K562 (cell line): Measurements from ENCODE around the gene SNX17. TPM values are rescaled to one million over a fixed set of nuclear protein-coding genes. Genes with fewer than 3 reads are reported as not detected.

Experiments used
- ATAC-seq: fragments of 200-7000 bp; cut with Tn5 transposase; 3 replicates; pipeline ENCODE4 v1.9.1; 2020; ENCODE audit warnings: moderate library complexity
- BruUV-seq: library from RNA; stranded (reverse); fragments of 400-500 nt; replicated peaks from 2 replicates; lab custom pipeline; 2021; lab: Mats Ljungman, UMichigan
- CTCF ChIA-PET: fragments of 300-600 bp; formaldehyde crosslinking; extraction: SDS; loops from one replicate; lab custom pipeline; 2021; ENCODE audit warnings: low intra/inter-chr PET ratio; lab: Yijun Ruan, JAX
- POLR2A ChIA-PET: fragments of 300-600, 350-650 bp; sonication (Branson Sonifier 250); formaldehyde crosslinking; extraction: SDS; loops from one replicate; lab custom pipeline; 2021; ENCODE audit warnings: antibody characterized with exemption, inconsistent platforms; lab: Yijun Ruan, JAX
- DNase-seq, 4 experiments: peaks; one replicate each; pipeline versions ENCODE4 v3.0.0 to v3.0.0-alpha.2; 2011 to 2018; ENCODE audit warnings: low spot score in 3 of 4, mixed read lengths in 3 of 4; ENCODE audit errors: extremely low read depth in 1 of 4
- FAIRE-seq: peaks from 2 replicates; lab custom pipeline; 2011; peaks lifted over from hg19 to GRCh38; lab: Jason Lieb, UNC
- H2AFZ ChIP-seq: 2 replicates; pipeline ENCODE4 v1.6.0; 2011; ENCODE audit warnings: low read depth, low read length, control low read depth, inconsistent platforms
- H3K27ac ChIP-seq: fragments of 200-600 bp; 3 replicates; pipeline ENCODE4 v1.8.0; 2011; ENCODE audit warnings: low read depth, mild to moderate bottlenecking, control low read depth, inconsistent platforms, low read length, moderate library complexity, mixed read lengths; ENCODE audit errors: extremely low read depth
- H3K27me3 ChIP-seq, 2 experiments: fragments of 300-600 bp in 1 of 2; 2 replicates in 1 of 2; 3 replicates in 1 of 2; pipeline versions ENCODE4 v1.6.0 to v1.8.0; 2011; ENCODE audit warnings: inconsistent platforms in 2 of 2, low read length in 2 of 2, mild to moderate bottlenecking in 1 of 2, mixed read lengths in 1 of 2, moderate library complexity in 1 of 2; ENCODE audit not compliant: control insufficient read depth in 2 of 2, insufficient read depth in 2 of 2
- H3K36me3 ChIP-seq: fragments of 300-600 bp; 3 replicates; pipeline ENCODE4 v1.8.0; 2011; ENCODE audit warnings: mild to moderate bottlenecking, low read length, inconsistent platforms; ENCODE audit not compliant: control insufficient read depth, insufficient read depth
- H3K4me1 ChIP-seq, 2 experiments: fragments of 200-600 bp in 1 of 2; replicated peaks in 1 of 2; 2 replicates in 1 of 2; 3 replicates in 1 of 2; pipeline versions ENCODE4 v1.5.1 to v1.8.0; 2011; ENCODE audit warnings: inconsistent platforms in 2 of 2, low read length in 2 of 2, mild to moderate bottlenecking in 1 of 2, mixed read lengths in 1 of 2, moderate library complexity in 1 of 2; ENCODE audit not compliant: control insufficient read depth in 2 of 2, insufficient read depth in 2 of 2
- H3K4me2 ChIP-seq: 2 replicates; pipeline ENCODE4 v1.6.1; 2011; ENCODE audit warnings: low read length, control low read depth, inconsistent platforms, mixed read lengths; ENCODE audit not compliant: insufficient read depth
- H3K4me3 ChIP-seq: fragments of 200-600 bp; sonication (generic), shearing (Covaris generic); 2 replicates; pipeline ENCODE4 v1.5.1; 2016; ENCODE audit warnings: control low read depth, inconsistent platforms
- H3K79me2 ChIP-seq: fragments of 200-600 bp; 3 replicates; pipeline ENCODE4 v1.8.0; 2011; ENCODE audit warnings: low read length, inconsistent platforms; ENCODE audit not compliant: control insufficient read depth, insufficient read depth
- H3K9ac ChIP-seq, 2 experiments: 2 replicates each; pipeline versions ENCODE4 v1.6.0 to v1.6.1; 2011; ENCODE audit warnings: low read depth in 2 of 2, low read length in 2 of 2, control low read depth in 1 of 2, inconsistent platforms in 1 of 2, mild to moderate bottlenecking in 1 of 2, mixed read lengths in 1 of 2; ENCODE audit not compliant: insufficient read depth in 1 of 2
- H3K9me1 ChIP-seq: one replicate; pipeline ENCODE4 v1.6.0; 2011; ENCODE audit warnings: inconsistent platforms, mild to moderate bottlenecking, low read length, moderate library complexity; ENCODE audit not compliant: control insufficient read depth, insufficient read depth
- H3K9me3 ChIP-seq: replicated peaks from 2 replicates; pipeline ENCODE4 v1.5.1; 2011; ENCODE audit warnings: low read depth, low read length, inconsistent platforms; ENCODE audit not compliant: control insufficient read depth, insufficient read depth
- H4K20me1 ChIP-seq: replicated peaks from 2 replicates; pipeline ENCODE4 v1.6.1; 2011; ENCODE audit warnings: low read length, inconsistent platforms, mixed read lengths; ENCODE audit not compliant: control insufficient read depth, insufficient read depth
- ASH1L ChIP-seq: fragments of 450-650 bp; IDR thresholded peaks from 2 replicates; pipeline ENCODE4 v1.6.1; 2018; ENCODE audit warnings: borderline replicate concordance, mild to moderate bottlenecking, low read depth; ENCODE audit not compliant: partially characterized antibody
- BRF1 ChIP-seq: IDR thresholded peaks from 3 replicates; pipeline ENCODE4 v1.6.1; 2011; ENCODE audit warnings: borderline replicate concordance, mild to moderate bottlenecking; ENCODE audit not compliant: insufficient read length; ENCODE audit errors: extremely low read depth
- HMGXB4 ChIP-seq: sonication (generic); formaldehyde crosslinking; IDR thresholded peaks from 2 replicates; pipeline ENCODE4 v1.8.1; 2023; ENCODE audit warnings: mild to moderate bottlenecking, missing genetic modification reagents
- JUN ChIP-seq, 2 experiments: sonication (generic) in 1 of 2; formaldehyde crosslinking in 1 of 2; IDR thresholded peaks; 2 replicates each; pipeline versions ENCODE4 v1.6.1 to v1.8.0; 2012 to 2022; ENCODE audit warnings: borderline replicate concordance in 2 of 2, mild to moderate bottlenecking in 2 of 2, improper control_type of control experiment in 1 of 2, low read depth in 1 of 2, low read length in 1 of 2, missing genetic modification reagents in 1 of 2
- MCM2 ChIP-seq: fragments of 450-650 bp; IDR thresholded peaks from 2 replicates; pipeline ENCODE4 v1.6.1; 2017; ENCODE audit warnings: low read depth, mild to moderate bottlenecking
- NCOA6 ChIP-seq: fragments of 450-650 bp; IDR thresholded peaks from 2 replicates; pipeline ENCODE4 v1.6.1; 2017; ENCODE audit warnings: mild to moderate bottlenecking
- NRF1 ChIP-seq, 2 experiments: fragments of 450-650 bp; IDR thresholded peaks in 1 of 2; conservative IDR thresholded peaks in 1 of 2; 2 replicates each; pipeline ENCODE4 v1.6.1; 2014; ENCODE audit warnings: mild to moderate bottlenecking in 2 of 2
- RBM14 ChIP-seq: fragments of 200-400 bp; formaldehyde crosslinking; IDR thresholded peaks from 2 replicates; pipeline ENCODE4 v1.6.1; 2018; ENCODE audit warnings: low read depth, mild to moderate bottlenecking, low read length, moderate library complexity, borderline replicate concordance; ENCODE audit not compliant: insufficient read depth
- SMAD4 ChIP-seq: fragments of 250-450 bp; sonication (Bioruptor Pico); conservative IDR thresholded peaks from 2 replicates; pipeline ENCODE4 v1.8.0; 2021; ENCODE audit warnings: inconsistent platforms, mild to moderate bottlenecking, moderate library complexity
- SREBF2 ChIP-seq: sonication (generic); formaldehyde crosslinking; IDR thresholded peaks from 2 replicates; pipeline ENCODE4 v1.4.0; 2020; ENCODE audit warnings: mild to moderate bottlenecking, missing genetic modification reagents
- SRF ChIP-seq, 2 experiments: fragments of 250-450, 450-650 bp in 1 of 2; sonication (Bioruptor Pico) in 1 of 2; sonication (generic) in 1 of 2; formaldehyde crosslinking; IDR thresholded peaks; 2 replicates each; pipeline versions ENCODE4 v1.5.0 to v1.5.1; 2020 to 2022; ENCODE audit warnings: mild to moderate bottlenecking in 1 of 2, missing genetic modification reagents in 1 of 2
- ZBTB12 ChIP-seq: fragments of 250-450 bp; sonication (Bioruptor Pico); IDR thresholded peaks from 2 replicates; pipeline ENCODE4 v1.4.0; 2020
- ZNF121 ChIP-seq: sonication (generic); formaldehyde crosslinking; conservative IDR thresholded peaks from 2 replicates; pipeline ENCODE4 v1.8.0; 2022; ENCODE audit warnings: missing genetic modification reagents
- ZNF133 ChIP-seq: fragments of 250-450 bp; sonication (Bioruptor Pico); IDR thresholded peaks from 2 replicates; pipeline ENCODE4 v1.4.0; 2020; ENCODE audit warnings: mild to moderate bottlenecking
- ZNF140 ChIP-seq: fragments of 250-450 bp; sonication (Bioruptor Pico); IDR thresholded peaks from 2 replicates; pipeline ENCODE4 v1.8.0; 2021; ENCODE audit warnings: moderate library complexity, mild to moderate bottlenecking, inconsistent platforms
- ZNF175 ChIP-seq: fragments of 200-800 bp; sonication (Bioruptor generic); IDR thresholded peaks from 2 replicates; pipeline ENCODE4 v1.6.1; 2016; ENCODE audit warnings: low read depth, mild to moderate bottlenecking, missing genetic modification characterization, missing compliant biosample characterization
- WGBS: fragments of 100-300 bp; shearing (Covaris generic); methylation state at CpG from one replicate; pipeline ENCODE4 v1.1.6; 2016; ENCODE audit warnings: low coverage, mixed read lengths; ENCODE audit not compliant: insufficient coverage; ENCODE audit errors: missing lambda C conversion rate; 5-methylcytosine and 5-hydroxymethylcytosine counted together
- in situ Hi-C: fragments of 300-500 bp; cut with MboI; formaldehyde crosslinking; loops from 4 replicates; pipeline ENCODE4 v1.15.0; 2018; ENCODE audit warnings: inconsistent platforms, mixed read lengths
- intact Hi-C: fragments of 100-400 bp; cut with micrococcal nuclease; formaldehyde crosslinking; loops from 2 replicates; pipeline ENCODE4 v1.14.2; 2022
- polyA plus RNA-seq, 8 experiments: library from polyadenylated mRNA; depleted of rRNA in 4 of 8; stranded (reverse) in 5 of 8; unstranded in 3 of 8; fragments of >200 nt; fragmentation: Nextera tagmentation in 2 of 8; fragmentation: Illumina TruSeq in 1 of 8; extraction: Ambion mirVana in 2 of 8; extraction: Trizol in 1 of 8; gene quantifications; 2 replicates each; pipeline versions ENCODE4 v1.2.1 to v1.2.3, GENCODE V29; 2011 to 2014; ENCODE audit warnings: inconsistent platforms in 1 of 8, missing spikeins in 1 of 8
- total RNA-seq, 7 experiments: library from RNA; depleted of rRNA in 6 of 7; stranded (reverse); fragments of >200 nt in 6 of 7; fragmentation: Illumina TruSeq in 2 of 7; extraction: Trizol in 2 of 7; gene quantifications; 2 replicates each; pipeline versions ENCODE4 v1.2.1 to v1.2.3, GENCODE V29; 2011 to 2021; ENCODE audit warnings: low replicate concordance in 1 of 7

Gene SNX17
- total and polyA plus RNA-seq, 9 of the 15 experiments (the other 6 are each of a cell fraction or from before 2014, with no cell fraction given) = 3.0 to 75.7 (median 54.6) TPM

GRCh38 chr2:27398962-27399361 lies 28.5 kb downstream of the SNX17 start:
- TF ChIP-seq HMGXB4 (CRISPR knock-in tag) (no peak), ZNF133 (CRISPR knock-in tag) (no peak), NCOA6 (no peak), ZBTB12 (CRISPR knock-in tag) (no peak), RBM14 (no peak), SMAD4 (CRISPR knock-in tag) (no peak), ZNF140 (no peak), MCM2 (no peak), SREBF2 (CRISPR knock-in tag) (no peak), JUN (IDR thresholded peaks at IDR 0.05; ENCODE audit: borderline replicate concordance, low read depth, low read length) (no peak), JUN (CRISPR knock-in tag; IDR thresholded peaks at IDR 0.05; ENCODE audit: borderline replicate concordance) (no peak), ZNF175 (CRISPR knock-in tag) (no peak), BRF1 (no peak), ASH1L (no peak), ZNF121 (CRISPR knock-in tag) (no peak), SRF (CRISPR knock-in tag; IDR thresholded peaks at IDR 0.05) (no peak), NRF1 (conservative IDR thresholded peaks at IDR 0.05 in 1 of 2, IDR thresholded peaks at IDR 0.05 in 1 of 2) (no peak)
- no peaks in the 10 kb centered on the region; a peak in 2 of 5 replicates for H3K4me1 ChIP-seq
- 91% methylated on average over 5 of the region's 5 CpGs for WGBS
- H2AFZ ChIP-seq = no peak overlapping the region
- no peaks in the 10 kb centered on the region for H3K27me3 ChIP-seq
- ChIA-PET POLR2A (no interaction called here), CTCF (no interaction called here)
- intact Hi-C loops = no loop called here
- no TSS peak for BruUV-seq
- H3K4me2 ChIP-seq = no peak overlapping the region
- no peak overlapping the region for H3K9ac ChIP-seq
- no peak overlapping the region for H3K27ac ChIP-seq
- no peaks in the 10 kb centered on the region for H3K9me3 ChIP-seq
- FAIRE-seq (no peak), ATAC-seq (no peak), DNase-seq (no peak)
- H3K36me3 ChIP-seq = peaks cover 57% of the 10 kb centered on the region
- no peaks in the 10 kb centered on the region for H3K9me1 ChIP-seq
- in situ Hi-C loops = no loop called here
- no peak overlapping the region for H3K4me3 ChIP-seq
- 0 out of 2 replicates have a peak, but pooled peaks cover 4% of the 10 kb centered on the region for H4K20me1 ChIP-seq
- H3K79me2 ChIP-seq = peaks cover 98% of the 10 kb centered on the region
